Skeletal muscle satellite cell (primary cell): Measurements from ENCODE around the gene DLX5.

ENCODE experiments used
- H3K27me3 ChIP-seq: 2 replicates; pipeline ENCODE4 v1.7.0; 2013; ENCODE audit warnings: low read length; ENCODE audit not compliant: control insufficient read depth, insufficient read depth
- H3K36me3 ChIP-seq: 2 replicates; pipeline ENCODE4 v1.7.0; 2013; ENCODE audit warnings: mild to moderate bottlenecking, control low read depth, low read length; ENCODE audit not compliant: insufficient read depth
- H3K4me1 ChIP-seq: 2 replicates; pipeline ENCODE4 v1.7.0; 2013; ENCODE audit warnings: low read length; ENCODE audit not compliant: control insufficient read depth, insufficient read depth
- H3K4me2 ChIP-seq: 2 replicates; pipeline ENCODE4 v1.7.0; 2013; ENCODE audit warnings: mild to moderate bottlenecking, low read length
- H3K4me3 ChIP-seq: 2 replicates; pipeline ENCODE4 v1.7.0; 2013; ENCODE audit warnings: low read length
- H3K9ac ChIP-seq: 2 replicates; pipeline ENCODE4 v1.7.0; 2013; ENCODE audit warnings: mild to moderate bottlenecking, low read depth, low read length, moderate library complexity
- H3K9me3 ChIP-seq: replicated peaks from 2 replicates; pipeline ENCODE4 v1.7.0; 2013; ENCODE audit warnings: mild to moderate bottlenecking, control low read depth, low read length

The DLX5 gene

GRCh38 chr7:97016381-97017191, 8.0 kb downstream of the DLX5 start:
- no peaks in the 10 kb centered on the region for H3K9me3 ChIP-seq
- peaks cover 4% of the 10 kb centered on the region for H3K4me1 ChIP-seq
- H3K4me3 ChIP-seq: no peak overlapping the region
- peak overlapping the region; percentile 39 for H3K4me2 ChIP-seq
- no peaks in the 10 kb centered on the region for H3K36me3 ChIP-seq
- H3K9ac ChIP-seq: no peak overlapping the region
- peaks cover 97% of the 10 kb centered on the region for H3K27me3 ChIP-seq

DNA sequence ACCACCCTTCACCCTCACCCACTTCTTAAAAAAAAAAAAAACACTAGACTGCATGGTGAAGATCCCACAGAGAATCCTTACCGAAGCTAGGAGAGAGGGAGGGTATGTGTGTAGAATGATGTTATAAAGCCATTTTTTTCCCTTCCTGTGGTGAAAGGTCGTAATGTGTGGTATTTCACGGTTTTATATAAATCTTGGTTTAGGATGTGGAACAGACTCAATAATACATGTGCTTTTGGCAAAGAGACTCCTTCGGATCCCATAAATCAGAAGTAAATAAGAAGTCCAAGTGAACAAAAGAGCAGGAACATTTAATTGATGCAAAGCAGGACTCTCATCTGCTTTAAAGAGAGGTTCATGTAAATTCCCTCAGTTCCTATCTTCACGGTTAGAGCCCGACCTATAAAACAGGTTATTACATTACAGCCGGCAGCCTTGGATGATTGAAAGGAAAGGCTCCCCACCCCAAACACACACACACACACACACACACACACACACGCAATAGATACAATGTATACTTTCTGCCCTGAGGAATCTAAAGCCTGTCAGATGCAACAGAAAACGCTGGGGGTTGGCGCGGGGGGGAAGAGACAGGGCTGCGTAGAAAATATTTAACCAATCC, 8.8 kb downstream of the DLX5 start:
- H3K36me3 ChIP-seq: no peaks in the 10 kb centered on the region
- H3K9ac ChIP-seq: no peak overlapping the region
- no peaks in the 10 kb centered on the region for H3K9me3 ChIP-seq
- H3K4me1 ChIP-seq: peaks cover 4% of the 10 kb centered on the region
- no peak overlapping the region for H3K4me3 ChIP-seq
- peaks cover 97% of the 10 kb centered on the region for H3K27me3 ChIP-seq
- H3K4me2 ChIP-seq: no peak overlapping the region

DNA sequence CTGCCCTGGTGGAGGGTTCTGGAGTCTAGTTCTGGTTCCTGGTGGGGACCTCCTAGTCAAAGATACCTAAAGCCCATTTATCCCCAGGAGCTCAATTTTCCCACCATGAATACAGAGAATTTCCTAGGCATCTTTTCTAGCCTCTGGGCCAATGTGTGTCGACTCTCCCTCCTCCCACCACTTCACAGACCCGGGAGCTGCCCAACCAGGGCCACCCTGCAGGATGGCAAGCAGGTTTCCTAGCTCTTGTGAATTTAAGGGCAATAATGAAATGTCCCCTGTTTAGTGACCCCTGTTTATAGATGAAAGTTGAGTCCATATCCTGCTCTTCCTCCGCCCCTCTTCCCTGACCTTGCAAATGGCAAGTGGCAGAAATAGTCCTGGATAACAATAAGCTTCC, 9.4 kb downstream of the DLX5 start:
- H3K4me2 ChIP-seq: no peak overlapping the region
- H3K36me3 ChIP-seq: no peaks in the 10 kb centered on the region
- H3K4me1 ChIP-seq: peaks cover 4% of the 10 kb centered on the region
- peaks cover 95% of the 10 kb centered on the region for H3K27me3 ChIP-seq
- no peaks in the 10 kb centered on the region for H3K9me3 ChIP-seq
- no peak overlapping the region for H3K9ac ChIP-seq
- H3K4me3 ChIP-seq: no peak overlapping the region

DNA sequence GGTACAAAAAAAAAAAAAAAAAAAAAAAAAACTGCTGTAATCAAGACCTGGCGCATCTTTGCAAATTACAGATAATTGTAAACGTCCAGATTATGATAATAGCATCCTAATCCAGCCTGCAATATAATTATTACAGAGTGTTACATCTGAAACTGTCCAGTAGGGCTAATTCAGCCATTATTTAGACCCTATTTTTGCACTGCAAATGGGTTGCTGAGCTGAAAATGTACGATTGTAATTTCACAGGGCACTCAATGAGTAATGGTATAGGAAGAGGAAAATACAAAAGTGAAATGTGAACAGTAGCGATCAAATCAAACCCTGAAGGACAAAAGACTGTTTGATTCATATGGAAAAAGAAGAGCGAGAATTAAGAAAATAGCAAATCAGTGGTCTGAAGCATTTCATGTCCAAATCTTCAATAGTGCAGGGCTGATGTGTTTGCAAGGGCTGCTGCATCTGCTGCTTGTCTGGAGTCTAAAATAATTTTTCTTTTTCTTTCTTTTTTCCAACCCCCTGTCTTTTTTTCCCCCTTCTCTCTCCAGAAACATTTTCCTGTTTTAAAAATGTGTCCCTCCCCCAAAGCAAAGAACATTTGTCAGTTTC, 10.4 kb downstream of the DLX5 start:
- H3K4me3 ChIP-seq: no peak overlapping the region
- H3K4me2 ChIP-seq: no peak overlapping the region
- H3K27me3 ChIP-seq: peaks cover 95% of the 10 kb centered on the region
- H3K4me1 ChIP-seq: peaks cover 4% of the 10 kb centered on the region
- no peaks in the 10 kb centered on the region for H3K9me3 ChIP-seq
- H3K36me3 ChIP-seq: no peaks in the 10 kb centered on the region
- no peak overlapping the region for H3K9ac ChIP-seq

DNA sequence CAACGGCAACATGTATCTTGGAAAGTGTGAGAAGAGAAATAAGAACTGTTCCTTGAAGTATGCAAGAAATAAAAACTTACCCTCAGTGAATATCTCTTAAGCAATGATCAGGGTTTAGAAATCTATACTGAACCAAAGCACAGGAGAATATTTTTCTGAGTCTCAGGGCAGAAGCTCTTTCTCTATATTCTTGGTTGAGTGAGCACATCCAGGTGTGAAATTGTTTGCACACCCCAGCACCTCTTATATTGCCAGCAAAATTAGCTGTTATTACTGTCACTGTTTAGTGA, 10.8 kb downstream of the DLX5 start:
- Histone ChIP-seq H3K4me3 (no peak overlapping the region), H3K9ac (no peak overlapping the region), H3K27me3 (peaks cover 93% of the 10 kb centered on the region), H3K4me1 (peaks cover 4% of the 10 kb centered on the region), H3K4me2 (no peak overlapping the region), H3K36me3 (no peaks in the 10 kb centered on the region), H3K9me3 (no peaks in the 10 kb centered on the region)

DNA sequence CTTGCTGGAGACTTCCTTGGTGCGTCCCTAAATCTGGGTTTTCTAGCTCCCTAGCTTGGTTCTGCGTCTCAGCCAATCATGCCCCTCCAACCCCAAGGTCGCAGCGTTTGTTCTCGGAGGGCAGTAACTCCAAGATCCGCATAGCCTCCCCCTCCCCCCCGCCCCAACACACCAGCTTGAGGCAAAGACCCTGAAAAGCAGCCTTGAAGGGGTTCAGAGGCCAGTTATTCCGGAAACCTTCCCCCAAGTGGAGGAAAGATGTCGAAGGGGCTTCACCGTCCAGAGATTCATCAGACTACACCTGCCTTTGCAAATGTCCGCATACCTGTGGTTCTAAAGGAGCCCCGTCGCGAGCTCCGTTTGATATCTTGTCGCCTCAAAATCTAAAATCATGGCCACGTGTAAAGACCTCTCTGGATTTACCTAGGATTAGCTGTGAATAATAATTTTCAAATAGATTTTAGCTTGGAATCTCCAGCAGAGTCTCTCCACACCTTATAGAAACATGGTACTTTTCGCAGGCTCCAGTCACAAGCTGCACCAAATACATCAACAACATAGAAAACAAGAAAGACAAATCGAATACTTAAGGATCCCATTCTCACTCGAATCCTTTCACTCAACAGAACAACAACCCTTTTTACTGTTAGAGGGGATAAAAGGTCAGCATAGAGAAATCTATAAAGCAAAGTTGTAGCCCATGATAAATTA, 11.3 kb downstream of the DLX5 start:
- Histone ChIP-seq H3K36me3 (no peaks in the 10 kb centered on the region), H3K27me3 (peaks cover 96% of the 10 kb centered on the region), H3K9ac (no peak overlapping the region), H3K4me3 (no peak overlapping the region), H3K4me1 (peaks cover 4% of the 10 kb centered on the region), H3K4me2 (no peak overlapping the region), H3K9me3 (no peaks in the 10 kb centered on the region)

DNA sequence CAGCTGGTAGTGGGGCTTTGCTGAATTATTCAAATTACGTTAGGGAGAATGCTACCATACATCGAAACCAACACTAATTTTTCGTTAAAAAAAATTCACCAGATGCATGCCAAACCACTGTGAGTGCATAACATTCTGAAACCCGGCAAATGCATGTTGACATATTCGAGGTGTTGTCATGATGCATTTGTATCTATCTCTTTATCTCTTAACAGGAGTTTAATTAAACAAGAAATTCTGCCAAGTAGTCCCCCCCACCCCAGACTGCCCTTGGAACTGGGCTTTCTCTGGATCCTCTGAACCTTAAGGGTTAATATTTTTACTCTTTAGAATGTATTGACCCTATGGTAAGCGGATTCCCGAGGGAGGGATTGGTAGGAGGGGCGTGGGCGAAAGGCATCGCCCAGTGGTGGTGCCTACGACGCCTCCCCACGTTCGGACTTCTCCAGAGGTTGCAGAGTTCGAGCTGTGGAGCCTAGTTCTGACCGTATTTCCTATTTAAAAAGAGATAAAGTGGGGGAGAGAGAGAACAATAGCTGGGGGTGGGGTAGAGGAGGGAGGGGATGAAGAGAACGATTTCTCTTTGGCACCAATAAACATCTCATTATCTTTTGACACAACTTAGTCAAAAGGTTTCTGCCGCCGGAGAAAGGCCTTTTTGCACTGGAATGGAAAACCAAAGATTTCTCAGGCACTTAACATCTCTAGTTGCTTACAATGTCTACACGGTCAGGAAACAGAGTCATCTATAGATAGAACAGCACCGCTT, 12.1 kb downstream of the DLX5 start:
- no peak overlapping the region for H3K9ac ChIP-seq
- H3K4me3 ChIP-seq: no peak overlapping the region
- H3K36me3 ChIP-seq: no peaks in the 10 kb centered on the region
- H3K4me2 ChIP-seq: no peak overlapping the region
- no peaks in the 10 kb centered on the region for H3K4me1 ChIP-seq
- H3K9me3 ChIP-seq: no peaks in the 10 kb centered on the region
- peaks cover 96% of the 10 kb centered on the region for H3K27me3 ChIP-seq

- Histone ChIP-seq H3K4me3 (no peak overlapping the region), H3K9ac (no peak overlapping the region), H3K36me3 (no peaks in the 10 kb centered on the region), H3K9me3 (no peaks in the 10 kb centered on the region), H3K27me3 (peaks cover 96% of the 10 kb centered on the region), H3K4me2 (no peak overlapping the region), H3K4me1 (no peaks in the 10 kb centered on the region)
Measured at GRCh38 chr7:97011536-97012364, 12.9 kb downstream of the DLX5 start.

GRCh38 chr7:97011104-97011503, 13.5 kb downstream of the DLX5 start:
- H3K4me2 ChIP-seq: no peak overlapping the region
- no peaks in the 10 kb centered on the region for H3K9me3 ChIP-seq
- no peaks in the 10 kb centered on the region for H3K4me1 ChIP-seq
- H3K36me3 ChIP-seq: no peaks in the 10 kb centered on the region
- no peak overlapping the region for H3K4me3 ChIP-seq
- H3K9ac ChIP-seq: no peak overlapping the region
- peaks cover 93% of the 10 kb centered on the region for H3K27me3 ChIP-seq

DNA sequence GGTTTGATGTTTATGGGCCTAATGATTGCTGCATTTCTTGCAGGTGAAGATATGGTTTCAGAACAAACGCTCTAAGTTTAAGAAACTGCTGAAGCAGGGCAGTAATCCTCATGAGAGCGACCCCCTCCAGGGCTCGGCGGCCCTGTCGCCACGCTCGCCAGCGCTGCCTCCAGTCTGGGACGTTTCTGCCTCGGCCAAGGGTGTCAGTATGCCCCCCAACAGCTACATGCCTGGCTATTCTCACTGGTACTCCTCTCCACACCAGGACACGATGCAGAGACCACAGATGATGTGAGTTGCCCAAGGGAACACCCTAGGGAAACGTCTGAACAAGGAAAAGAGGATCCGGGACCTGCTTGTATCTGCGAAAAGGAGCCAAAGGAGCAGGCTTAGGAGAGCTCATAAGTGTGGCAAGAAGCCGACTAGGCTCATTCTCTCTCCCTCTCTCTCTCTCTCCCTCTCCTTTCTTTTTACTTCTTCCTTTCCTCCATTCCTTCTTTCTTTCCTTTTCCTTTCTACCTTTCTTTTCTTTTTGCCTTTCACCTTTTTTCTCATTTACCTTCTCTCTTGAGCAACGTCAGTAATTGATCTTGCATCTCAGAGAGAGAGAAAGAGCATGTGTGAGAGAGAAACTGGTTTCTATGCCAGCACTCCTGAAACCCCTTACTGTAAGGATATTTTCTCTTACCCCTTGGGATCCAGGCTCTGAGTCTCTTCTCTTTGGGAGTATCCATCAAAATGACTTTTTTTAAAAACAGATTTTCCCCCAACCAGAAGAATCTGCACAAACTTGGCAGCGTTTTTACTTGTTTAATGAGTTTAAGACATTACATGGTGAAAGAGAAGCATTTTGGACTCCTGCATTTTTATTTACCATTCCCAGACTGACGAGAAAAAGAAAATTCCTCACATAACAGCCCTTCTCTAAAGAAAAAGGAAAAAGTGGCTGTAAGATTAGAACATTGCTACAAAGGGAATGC, 14.6 kb downstream of the DLX5 start:
- H3K9me3 ChIP-seq: no peaks in the 10 kb centered on the region
- no peak overlapping the region for H3K4me2 ChIP-seq
- H3K9ac ChIP-seq: no peak overlapping the region
- no peak overlapping the region for H3K4me3 ChIP-seq
- peaks cover 5% of the 10 kb centered on the region for H3K4me1 ChIP-seq
- H3K27me3 ChIP-seq: peaks cover 88% of the 10 kb centered on the region
- H3K36me3 ChIP-seq: no peaks in the 10 kb centered on the region
